Stimulated activated naive CD8-positive, alpha-beta T cell treated with anti-CD3 and anti-CD28 coated beads, Interleukin-15, Interleukin-2, amounts not matched to agents 100 ng/mL and 50 ng/mL, for 24 hours (primary cell): ENCODE data around the gene ULK4.
"Not testable (repeated sequence)": the region's sequence is repeated elsewhere in the genome, so short reads cannot be mapped to it uniquely, and the experiment has no call there.

ENCODE experiments used
- H3K27ac Mint-ChIP-seq: one replicate; pipeline ENCODE4 v1.8.0; 2021; ENCODE audit warnings: mild to moderate bottlenecking, mixed read lengths
- H3K27me3 Mint-ChIP-seq: one replicate; pipeline ENCODE4 v1.8.0; 2021; ENCODE audit warnings: mixed read lengths
- H3K36me3 Mint-ChIP-seq: one replicate; pipeline ENCODE4 v1.8.0; 2021; ENCODE audit warnings: low read depth, mixed read lengths
- H3K4me1 Mint-ChIP-seq: one replicate; pipeline ENCODE4 v1.8.0; 2021; ENCODE audit warnings: low read depth, mixed read lengths
- H3K4me3 Mint-ChIP-seq: one replicate; pipeline ENCODE4 v1.8.0; 2021; ENCODE audit warnings: mild to moderate bottlenecking, mixed read lengths
- H3K9me3 Mint-ChIP-seq: one replicate; pipeline ENCODE4 v1.8.0; 2021; ENCODE audit warnings: mixed read lengths

The ULK4 gene

DNA sequence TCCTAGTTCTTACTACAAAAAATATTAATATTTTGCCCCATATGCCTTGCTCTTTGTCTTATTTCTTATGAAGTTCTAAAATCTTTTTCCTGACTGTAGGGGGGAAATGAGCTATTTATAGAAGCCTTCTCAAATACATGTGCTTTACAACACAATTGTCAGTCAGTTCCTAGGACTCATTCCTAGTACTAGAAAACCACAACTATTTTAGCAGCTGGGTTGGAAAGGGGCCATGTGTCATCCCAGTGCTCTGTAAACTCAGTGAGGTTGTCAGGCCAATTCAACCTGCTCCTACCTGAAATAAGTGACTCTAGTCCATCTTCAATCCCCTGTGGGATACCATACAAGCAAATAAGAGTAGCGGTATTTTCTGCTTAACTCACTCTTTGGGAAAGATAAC, 153.8 kb downstream of the ULK4 start:
- Mint-ChIP-seq H3K27ac (no peak overlapping the region), H3K4me1 (no peaks in the 10 kb centered on the region), H3K4me3 (no peak overlapping the region), H3K27me3 (no peaks in the 10 kb centered on the region), H3K36me3 (peaks cover 23% of the 10 kb centered on the region), H3K9me3 (peaks cover 3% of the 10 kb centered on the region)

DNA sequence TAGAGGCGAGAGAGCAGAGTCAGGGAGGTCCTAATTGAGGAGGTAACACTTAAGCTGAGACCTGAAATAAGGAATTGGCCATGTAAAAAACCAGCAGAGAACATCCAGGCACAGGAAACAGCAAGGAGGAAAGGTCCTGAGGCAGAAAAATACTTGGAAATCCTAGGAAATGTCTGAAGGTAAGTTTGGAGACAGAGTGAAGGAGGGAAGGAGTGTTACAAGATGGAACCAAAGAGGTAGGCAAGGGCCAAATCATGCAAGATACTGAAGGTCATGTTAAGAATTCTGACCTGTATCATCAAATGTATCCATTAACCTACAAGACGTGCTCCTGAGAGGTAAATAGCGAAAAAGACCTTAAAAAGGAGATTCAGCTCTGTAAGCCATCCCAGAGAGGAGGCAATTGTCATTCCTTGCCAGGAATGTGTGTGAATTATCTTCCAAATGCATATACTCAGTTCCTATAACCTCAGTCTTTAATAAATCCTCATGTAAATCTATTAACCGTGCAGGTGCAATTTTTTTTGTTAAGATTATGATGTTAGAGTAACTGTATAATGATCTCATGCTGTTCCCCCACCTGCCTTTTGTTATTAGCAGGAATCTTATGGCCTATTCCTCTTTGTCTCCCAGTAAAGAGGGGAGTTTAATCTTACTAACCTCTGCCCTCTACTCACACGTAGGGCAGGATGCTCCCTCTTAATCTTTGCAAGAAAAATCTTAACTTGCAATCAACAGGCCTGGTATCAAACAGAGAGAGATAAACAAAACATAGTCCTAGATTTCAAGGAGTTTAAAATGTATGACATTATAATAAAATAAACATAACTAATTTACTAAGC, 166.9 kb downstream of the ULK4 start:
- no peak overlapping the region for H3K4me3 Mint-ChIP-seq
- peaks cover 19% of the 10 kb centered on the region for H3K36me3 Mint-ChIP-seq
- H3K27ac Mint-ChIP-seq: no peak overlapping the region
- no peaks in the 10 kb centered on the region for H3K27me3 Mint-ChIP-seq
- no peaks in the 10 kb centered on the region for H3K9me3 Mint-ChIP-seq
- H3K4me1 Mint-ChIP-seq: no peaks in the 10 kb centered on the region

DNA sequence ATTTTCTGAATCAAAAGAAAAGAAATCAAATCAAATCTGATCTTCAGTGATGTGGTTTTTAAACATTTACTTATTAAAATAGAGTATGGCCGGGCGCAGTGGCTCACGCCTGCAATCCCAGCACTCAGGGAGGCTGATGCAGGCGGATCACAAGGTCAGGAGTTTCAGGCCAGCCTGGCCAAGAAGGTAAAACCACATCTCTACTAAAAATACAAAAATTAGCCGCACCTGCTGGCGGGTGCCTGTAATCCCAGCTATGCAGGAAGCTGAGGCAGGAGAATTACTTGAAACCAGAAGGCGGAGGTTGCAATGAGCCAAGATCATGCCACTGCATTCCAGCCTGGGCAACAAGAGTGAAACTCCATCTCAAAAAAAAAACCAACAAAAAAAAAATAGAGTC, 169.1 kb downstream of the ULK4 start:
- H3K4me1 Mint-ChIP-seq: no peaks in the 10 kb centered on the region
- H3K4me3 Mint-ChIP-seq: no peak overlapping the region
- no peaks in the 10 kb centered on the region for H3K27me3 Mint-ChIP-seq
- H3K36me3 Mint-ChIP-seq: peaks cover 20% of the 10 kb centered on the region
- no peaks in the 10 kb centered on the region for H3K9me3 Mint-ChIP-seq
- no peak overlapping the region for H3K27ac Mint-ChIP-seq

DNA sequence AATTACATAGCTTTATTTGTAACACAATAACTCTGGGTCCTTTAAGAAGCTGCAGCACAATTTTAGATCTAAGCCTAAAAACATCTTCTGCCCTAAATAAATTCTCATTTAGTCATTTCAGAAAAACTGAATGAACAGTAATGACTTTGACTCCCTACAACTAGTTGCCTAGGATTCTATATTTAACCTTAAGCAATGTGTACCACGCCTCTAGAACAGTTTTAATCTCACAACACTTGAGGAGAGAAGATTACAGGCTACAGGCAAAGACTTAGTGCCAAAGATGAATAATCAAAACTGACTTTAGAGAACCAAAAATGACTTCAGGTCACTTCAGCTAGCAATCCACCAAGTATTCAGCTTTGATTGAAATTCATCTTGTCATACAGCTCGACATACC, 192.8 kb downstream of the ULK4 start:
- Mint-ChIP-seq H3K27ac (no peak overlapping the region), H3K36me3 (peaks cover 4% of the 10 kb centered on the region), H3K4me3 (no peak overlapping the region), H3K9me3 (no peaks in the 10 kb centered on the region), H3K27me3 (no peaks in the 10 kb centered on the region), H3K4me1 (no peaks in the 10 kb centered on the region)

DNA sequence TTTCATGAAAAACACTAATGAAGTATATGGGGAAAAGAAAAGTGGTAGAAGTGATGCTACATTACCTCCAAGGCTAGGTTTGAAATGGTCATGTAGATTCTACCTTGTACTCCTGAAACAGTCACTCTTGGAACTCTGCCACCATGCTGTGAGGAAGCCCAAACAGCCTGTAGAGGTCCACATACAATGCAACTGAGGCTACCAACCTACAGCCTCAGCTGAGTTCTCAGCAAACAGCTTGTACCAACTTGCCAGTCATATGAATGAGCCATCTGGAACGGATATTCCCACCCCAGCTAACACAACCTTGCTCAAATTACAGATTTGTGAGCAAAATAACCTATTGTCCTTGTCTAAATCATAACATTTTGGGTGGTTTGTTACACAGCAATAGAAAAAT, 193.5 kb downstream of the ULK4 start:
- Mint-ChIP-seq H3K27ac (no peak overlapping the region), H3K36me3 (peaks cover 4% of the 10 kb centered on the region), H3K4me1 (no peaks in the 10 kb centered on the region), H3K4me3 (no peak overlapping the region), H3K27me3 (no peaks in the 10 kb centered on the region), H3K9me3 (no peaks in the 10 kb centered on the region)

DNA sequence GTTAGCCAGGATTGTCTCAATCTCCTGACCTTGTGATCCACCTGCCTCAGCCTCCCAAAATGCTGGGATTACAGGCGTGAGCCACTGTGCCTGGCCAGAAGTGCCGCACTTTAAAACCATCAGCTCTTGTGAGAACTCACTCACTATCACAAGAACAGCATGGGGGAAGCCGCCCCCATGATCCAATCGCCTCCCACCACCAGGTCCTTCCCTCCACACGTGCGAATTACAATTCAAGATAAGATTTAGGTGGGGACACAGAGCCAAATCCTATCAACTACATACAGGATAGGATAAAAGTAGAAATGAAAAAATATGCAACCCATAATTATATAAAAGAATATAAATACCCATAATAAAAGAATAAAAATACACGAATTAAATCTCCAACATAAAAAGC, 199.0 kb downstream of the ULK4 start:
- H3K4me3 Mint-ChIP-seq, H3K4me1 Mint-ChIP-seq, H3K36me3 Mint-ChIP-seq, H3K9me3 Mint-ChIP-seq, H3K27ac Mint-ChIP-seq, H3K27me3 Mint-ChIP-seq: not testable (repeated sequence)

DNA sequence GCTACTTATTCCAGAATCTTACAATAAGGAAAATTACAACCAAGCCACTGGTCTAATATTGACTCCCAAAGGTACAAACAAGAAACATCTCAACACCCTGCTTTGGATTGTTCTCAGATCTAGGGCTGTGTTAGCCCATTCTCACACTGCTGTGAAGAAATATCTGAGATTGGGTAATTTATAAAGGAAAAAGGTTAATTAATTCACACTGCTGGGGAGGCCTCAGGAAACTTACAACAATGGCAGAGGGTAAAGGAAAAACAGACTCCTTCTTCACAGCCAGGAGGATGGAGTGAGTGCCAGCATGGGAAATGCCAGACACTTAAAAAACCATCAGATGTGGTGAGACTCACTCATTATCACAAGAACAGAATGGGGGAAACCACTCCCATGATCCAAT, 208.3 kb downstream of the ULK4 start:
- peaks cover 9% of the 10 kb centered on the region for H3K4me1 Mint-ChIP-seq
- H3K9me3 Mint-ChIP-seq: no peaks in the 10 kb centered on the region
- no peaks in the 10 kb centered on the region for H3K27me3 Mint-ChIP-seq
- peaks cover 15% of the 10 kb centered on the region for H3K36me3 Mint-ChIP-seq
- no peak overlapping the region for H3K4me3 Mint-ChIP-seq
- H3K27ac Mint-ChIP-seq: no peak overlapping the region

DNA sequence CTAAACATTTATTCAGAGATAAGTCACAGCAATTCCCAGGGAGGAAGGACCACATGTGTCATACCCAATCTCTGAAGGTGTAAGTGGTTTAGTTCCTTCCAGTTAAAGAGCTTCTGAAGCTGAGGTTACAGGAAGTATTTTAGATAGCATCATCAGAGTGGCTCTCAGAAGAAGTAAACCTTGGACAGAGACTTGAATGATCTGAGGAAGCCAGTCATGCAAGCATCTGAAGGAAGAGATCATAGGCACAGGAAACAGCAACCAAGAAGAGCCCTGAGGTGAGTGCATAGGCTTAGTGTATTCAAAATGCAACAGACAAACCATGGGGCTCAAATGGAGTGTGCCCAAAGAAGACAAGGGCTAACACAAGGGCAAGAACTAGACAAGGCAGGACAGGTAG, 210.3 kb downstream of the ULK4 start:
- peaks cover 15% of the 10 kb centered on the region for H3K36me3 Mint-ChIP-seq
- H3K27me3 Mint-ChIP-seq: no peaks in the 10 kb centered on the region
- H3K27ac Mint-ChIP-seq: no peak overlapping the region
- H3K4me1 Mint-ChIP-seq: peaks cover 9% of the 10 kb centered on the region
- H3K4me3 Mint-ChIP-seq: no peak overlapping the region
- H3K9me3 Mint-ChIP-seq: no peaks in the 10 kb centered on the region

DNA sequence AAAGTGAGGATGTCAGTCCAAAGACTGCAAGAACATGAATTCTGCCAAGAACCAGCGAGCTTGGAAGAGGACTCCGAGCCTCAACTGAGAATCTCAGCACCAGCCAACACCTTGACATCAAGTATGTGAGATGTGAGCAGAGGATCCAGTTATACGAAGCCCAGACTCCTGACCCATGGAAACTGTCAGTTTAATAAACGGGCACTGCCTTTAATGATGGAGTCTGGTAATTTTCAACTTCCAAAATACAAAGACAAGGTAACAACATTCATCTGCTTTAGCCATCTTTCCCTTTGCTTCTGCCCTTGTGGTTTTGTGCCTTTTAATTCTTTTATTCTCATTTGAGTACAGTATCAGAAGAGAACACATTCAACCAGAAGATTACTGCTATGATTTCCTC, 211.9 kb downstream of the ULK4 start:
- no peak overlapping the region for H3K27ac Mint-ChIP-seq
- H3K9me3 Mint-ChIP-seq: no peaks in the 10 kb centered on the region
- H3K27me3 Mint-ChIP-seq: no peaks in the 10 kb centered on the region

DNA sequence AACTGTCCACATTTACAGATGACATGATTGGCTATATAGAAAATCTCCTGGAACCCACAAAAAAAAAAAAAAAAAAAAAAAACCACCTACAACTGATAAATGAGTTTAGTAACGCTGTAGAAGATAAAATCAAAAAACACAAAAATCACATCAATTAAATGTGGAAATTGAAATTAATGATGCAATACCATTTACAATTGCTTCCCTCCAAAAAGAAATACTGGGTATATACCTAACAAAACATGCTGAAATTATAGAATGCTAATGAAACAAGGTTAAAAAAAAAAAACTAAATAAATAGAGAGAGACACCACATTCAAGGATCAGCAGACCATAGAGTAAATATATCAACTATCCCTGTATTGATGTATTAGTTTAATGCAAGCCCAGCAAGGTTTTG, 215.7 kb downstream of the ULK4 start:
- Mint-ChIP-seq H3K27ac (no peak overlapping the region), H3K36me3 (peaks cover 13% of the 10 kb centered on the region), H3K27me3 (no peaks in the 10 kb centered on the region), H3K9me3 (no peaks in the 10 kb centered on the region), H3K4me1 (no peaks in the 10 kb centered on the region), H3K4me3 (no peak overlapping the region)

More for the DNA sequence above, 211.9 kb downstream of the ULK4 start:
- peaks cover 15% of the 10 kb centered on the region for H3K36me3 Mint-ChIP-seq
- peaks cover 9% of the 10 kb centered on the region for H3K4me1 Mint-ChIP-seq
- H3K4me3 Mint-ChIP-seq: no peak overlapping the region

DNA sequence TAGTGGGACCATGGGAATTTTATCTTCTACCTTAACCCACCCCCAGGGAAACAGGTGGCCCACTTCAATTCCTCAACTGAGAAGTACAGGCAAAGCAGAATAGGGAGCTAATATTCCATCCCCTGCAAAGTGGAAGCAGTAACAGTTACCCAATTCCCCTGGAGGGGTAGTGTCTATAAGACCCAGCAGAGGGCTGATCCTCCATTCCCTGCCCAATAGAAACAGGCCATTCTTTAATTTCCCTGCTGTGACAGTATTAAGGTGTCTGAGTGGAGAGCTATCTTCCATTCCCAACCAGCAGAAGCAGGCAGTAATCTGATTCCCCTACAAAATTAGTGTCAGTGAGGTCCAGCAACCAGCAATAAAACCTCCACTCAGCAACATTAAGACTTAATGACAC, 219.8 kb downstream of the ULK4 start:
- no peak overlapping the region for H3K27ac Mint-ChIP-seq
- peaks cover 8% of the 10 kb centered on the region for H3K9me3 Mint-ChIP-seq
- H3K27me3 Mint-ChIP-seq: no peaks in the 10 kb centered on the region
- peaks cover 23% of the 10 kb centered on the region for H3K36me3 Mint-ChIP-seq
- no peaks in the 10 kb centered on the region for H3K4me1 Mint-ChIP-seq
- no peak overlapping the region for H3K4me3 Mint-ChIP-seq

DNA sequence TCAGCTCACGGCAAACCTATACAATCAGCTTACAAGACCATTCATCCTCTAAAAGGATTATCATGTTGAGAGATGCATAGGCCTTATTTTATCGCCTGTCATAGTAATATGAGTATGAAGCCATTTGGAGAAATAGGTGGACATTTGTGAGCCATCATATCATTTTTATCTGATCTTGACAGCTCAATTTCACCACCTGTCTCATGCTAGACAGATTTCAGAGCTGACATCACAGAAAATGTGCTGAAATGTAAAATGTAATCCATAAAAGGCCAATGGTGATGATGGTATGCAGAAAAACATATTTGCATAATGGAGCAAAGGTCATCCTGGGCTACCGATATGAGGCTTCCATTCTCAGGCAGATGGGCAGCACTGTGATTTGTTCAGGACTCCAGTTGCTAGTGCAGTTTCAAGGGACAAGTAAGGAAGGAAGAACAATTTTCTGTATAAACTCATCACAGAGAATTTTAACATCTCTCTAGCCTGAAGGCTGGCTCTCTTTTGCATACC, 221.5 kb downstream of the ULK4 start:
- Mint-ChIP-seq H3K4me1 (no peaks in the 10 kb centered on the region), H3K36me3 (peaks cover 26% of the 10 kb centered on the region), H3K4me3 (no peak overlapping the region), H3K9me3 (peaks cover 8% of the 10 kb centered on the region), H3K27ac (no peak overlapping the region), H3K27me3 (no peaks in the 10 kb centered on the region)

DNA sequence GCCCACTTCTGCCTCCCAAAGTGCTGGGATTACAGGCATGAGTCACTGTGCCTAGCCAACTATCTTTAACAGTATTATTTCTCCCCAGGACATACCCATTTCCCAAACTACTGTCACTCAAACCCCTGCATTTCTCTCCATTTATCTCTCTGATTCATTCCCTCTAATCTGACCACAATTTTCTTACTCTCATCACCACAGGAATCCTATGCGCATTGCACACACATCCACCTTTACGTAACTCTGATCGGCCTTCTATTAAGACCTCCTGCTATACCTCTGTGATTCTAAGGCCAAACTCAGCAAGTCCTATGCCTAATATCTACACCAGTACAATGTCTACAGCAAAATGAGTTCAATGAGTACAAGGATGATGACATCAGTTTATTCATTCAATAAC, 235.0 kb downstream of the ULK4 start:
- Mint-ChIP-seq H3K9me3 (peaks cover 9% of the 10 kb centered on the region), H3K36me3 (peaks cover 38% of the 10 kb centered on the region), H3K27me3 (no peaks in the 10 kb centered on the region), H3K4me3 (no peak overlapping the region), H3K4me1 (no peaks in the 10 kb centered on the region), H3K27ac (no peak overlapping the region)

DNA sequence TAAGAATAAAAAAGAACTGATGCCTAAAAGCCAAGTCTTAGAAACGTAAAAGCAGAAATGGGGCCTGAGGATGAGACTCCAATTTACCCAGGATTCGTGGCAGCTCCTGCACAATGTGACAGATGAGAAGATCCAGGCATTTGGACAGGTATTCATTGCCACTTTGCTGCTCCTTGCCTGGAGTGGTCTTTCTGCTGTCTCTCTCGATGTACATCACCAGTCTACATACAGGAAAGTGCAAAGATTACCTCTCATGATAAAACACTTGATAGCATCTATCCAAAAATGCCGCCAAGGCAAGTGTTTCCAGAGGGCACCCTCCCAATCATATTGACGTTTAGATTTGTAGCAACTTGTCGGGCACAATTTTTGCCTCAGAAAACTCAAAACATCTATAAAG, 244.3 kb downstream of the ULK4 start:
- no peaks in the 10 kb centered on the region for H3K4me1 Mint-ChIP-seq
- no peaks in the 10 kb centered on the region for H3K36me3 Mint-ChIP-seq
- H3K27ac Mint-ChIP-seq: no peak overlapping the region
- H3K4me3 Mint-ChIP-seq: no peak overlapping the region
- H3K9me3 Mint-ChIP-seq: no peaks in the 10 kb centered on the region
- no peaks in the 10 kb centered on the region for H3K27me3 Mint-ChIP-seq

DNA sequence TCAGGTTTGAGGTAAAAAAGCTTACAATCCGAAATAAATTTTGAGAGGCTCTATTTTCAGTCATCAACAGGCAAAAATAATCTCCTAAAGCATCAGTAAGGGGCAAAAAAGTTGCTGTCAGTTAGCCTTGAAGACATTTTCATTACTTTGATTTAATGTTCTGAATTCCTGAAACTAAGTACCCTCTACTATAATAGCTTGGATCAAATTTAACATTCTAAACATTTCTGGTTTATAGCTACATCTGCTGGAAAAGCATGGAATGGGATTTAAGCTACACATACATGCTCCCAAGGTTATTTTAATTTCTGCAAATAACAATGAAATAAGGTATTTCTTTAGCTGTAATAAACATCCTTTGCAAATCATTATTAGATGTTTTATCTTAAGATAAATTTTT, 245.4 kb downstream of the ULK4 start:
- H3K27me3 Mint-ChIP-seq: no peaks in the 10 kb centered on the region
- no peak overlapping the region for H3K4me3 Mint-ChIP-seq
- H3K36me3 Mint-ChIP-seq: no peaks in the 10 kb centered on the region
- H3K4me1 Mint-ChIP-seq: no peaks in the 10 kb centered on the region
- no peaks in the 10 kb centered on the region for H3K9me3 Mint-ChIP-seq
- H3K27ac Mint-ChIP-seq: no peak overlapping the region

DNA sequence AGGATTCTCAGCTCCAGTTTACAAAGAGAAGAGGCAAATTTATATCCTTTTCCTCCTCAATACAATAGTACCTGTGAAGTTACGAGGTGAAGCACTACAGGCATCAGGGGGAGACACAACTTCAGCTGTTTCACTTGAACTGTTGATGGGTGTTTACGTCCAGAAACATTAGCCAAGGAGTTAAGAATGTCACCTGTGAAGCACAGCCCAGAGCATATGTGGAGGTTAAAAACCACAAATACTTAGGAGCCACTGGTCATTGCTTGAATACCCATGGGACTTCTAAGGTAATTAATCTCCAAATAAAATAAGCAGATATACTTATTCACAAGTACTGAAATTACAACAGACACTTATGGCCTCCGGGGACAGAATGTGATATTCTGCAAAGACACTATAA, 246.5 kb downstream of the ULK4 start:
- Mint-ChIP-seq H3K9me3 (no peaks in the 10 kb centered on the region), H3K4me1 (no peaks in the 10 kb centered on the region), H3K27ac (no peak overlapping the region), H3K4me3 (no peak overlapping the region), H3K36me3 (peaks cover 5% of the 10 kb centered on the region), H3K27me3 (no peaks in the 10 kb centered on the region)
